ENCODE data around the gene ST14. TPM values are rescaled to one million over a fixed set of nuclear protein-coding genes. Genes with fewer than 3 reads are reported as not detected.

The ST14 gene
- total RNA-seq, 1 experiment from 2014 or later = 141 TPM

DNA sequence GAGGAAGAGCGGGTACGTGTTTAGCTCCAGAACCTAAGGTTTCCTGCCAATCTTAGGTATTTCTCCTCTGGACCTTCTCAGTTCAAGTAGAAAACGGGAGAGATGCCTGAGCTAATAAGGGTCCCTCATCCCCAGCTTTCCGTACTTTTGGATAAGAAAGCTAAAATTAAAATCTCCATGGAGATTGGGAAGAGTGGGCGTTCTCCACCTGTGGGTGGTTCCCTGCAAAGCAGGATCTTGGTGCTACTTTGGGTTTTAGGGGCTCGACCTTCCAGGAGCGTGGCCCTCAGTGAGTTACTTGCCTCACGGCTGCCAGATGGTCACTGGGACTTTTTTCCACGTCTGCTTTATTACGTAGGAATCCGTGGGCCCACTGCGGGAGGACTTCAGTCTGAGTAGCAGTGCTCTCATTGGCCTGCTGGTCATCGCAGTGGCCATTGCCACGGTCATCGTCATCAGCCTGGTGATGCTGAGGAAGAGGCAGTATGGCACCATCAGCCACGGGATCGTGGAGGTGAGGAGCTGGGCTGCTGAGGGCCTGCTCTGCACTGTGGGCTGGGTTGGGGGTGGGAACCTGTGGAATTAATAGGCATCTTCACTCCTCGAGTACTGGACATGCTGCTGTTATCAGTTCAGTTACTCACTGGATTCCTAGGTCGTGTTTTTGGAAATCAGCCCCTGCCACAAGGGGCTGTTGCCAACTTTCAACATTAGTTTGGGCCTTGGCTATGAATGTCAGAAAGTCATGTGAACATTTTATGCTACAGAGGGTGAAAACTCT, 17.8 kb upstream of the ST14 start:
- H3K9me2 ChIP-seq (ENCODE audit: insufficient read depth) = no peaks in the 10 kb centered on the region
- H3K4me2 ChIP-seq = no peak overlapping the region
- peaks cover 42% of the 10 kb centered on the region for H3F3A ChIP-seq (ENCODE audit: insufficient read depth, low read depth)
- no TSS peak for BruUV-seq (replicated peaks)
- no peak overlapping the region for H3K4me3 ChIP-seq
- H3K4me1 ChIP-seq (replicated peaks; ENCODE audit: insufficient read depth) = peaks cover 21% of the 10 kb centered on the region
- ChIA-PET CTCF (no interaction called here), POLR2A (ENCODE audit: unreplicated experiment) (no interaction called here)
- no peaks in the 10 kb centered on the region for H3K9me3 ChIP-seq (ENCODE audit: insufficient read depth, low read depth)
- intact Hi-C loops (cut with micrococcal nuclease; ENCODE audit: unreplicated experiment) = no loop called here
- H3K36me3 ChIP-seq (ENCODE audit: low read depth) = peaks cover 14% of the 10 kb centered on the region
- H2AFZ ChIP-seq = no peak overlapping the region
- H3K27me3 ChIP-seq (ENCODE audit: insufficient read depth, low read depth) = no peaks in the 10 kb centered on the region
- no peak for DNase-seq
- H4K20me1 ChIP-seq (ENCODE audit: insufficient read depth) = no peaks in the 10 kb centered on the region; the same call in 1 of the 2 replicates
- no peaks in the 10 kb centered on the region for H3K79me2 ChIP-seq (ENCODE audit: low read depth)
- no peak overlapping the region for H3K27ac ChIP-seq
- TF ChIP-seq EZH2 (IDR thresholded peaks at IDR 0.05; ENCODE audit: low read depth) = no peak
- TF ChIP-seq, protein P1, sequence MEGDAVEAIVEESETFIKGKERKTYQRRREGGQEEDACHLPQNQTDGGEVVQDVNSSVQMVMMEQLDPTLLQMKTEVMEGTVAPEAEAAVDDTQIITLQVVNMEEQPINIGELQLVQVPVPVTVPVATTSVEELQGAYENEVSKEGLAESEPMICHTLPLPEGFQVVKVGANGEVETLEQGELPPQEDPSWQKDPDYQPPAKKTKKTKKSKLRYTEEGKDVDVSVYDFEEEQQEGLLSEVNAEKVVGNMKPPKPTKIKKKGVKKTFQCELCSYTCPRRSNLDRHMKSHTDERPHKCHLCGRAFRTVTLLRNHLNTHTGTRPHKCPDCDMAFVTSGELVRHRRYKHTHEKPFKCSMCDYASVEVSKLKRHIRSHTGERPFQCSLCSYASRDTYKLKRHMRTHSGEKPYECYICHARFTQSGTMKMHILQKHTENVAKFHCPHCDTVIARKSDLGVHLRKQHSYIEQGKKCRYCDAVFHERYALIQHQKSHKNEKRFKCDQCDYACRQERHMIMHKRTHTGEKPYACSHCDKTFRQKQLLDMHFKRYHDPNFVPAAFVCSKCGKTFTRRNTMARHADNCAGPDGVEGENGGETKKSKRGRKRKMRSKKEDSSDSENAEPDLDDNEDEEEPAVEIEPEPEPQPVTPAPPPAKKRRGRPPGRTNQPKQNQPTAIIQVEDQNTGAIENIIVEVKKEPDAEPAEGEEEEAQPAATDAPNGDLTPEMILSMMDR (conservative IDR thresholded peaks at IDR 0.05) = no peak

DNA sequence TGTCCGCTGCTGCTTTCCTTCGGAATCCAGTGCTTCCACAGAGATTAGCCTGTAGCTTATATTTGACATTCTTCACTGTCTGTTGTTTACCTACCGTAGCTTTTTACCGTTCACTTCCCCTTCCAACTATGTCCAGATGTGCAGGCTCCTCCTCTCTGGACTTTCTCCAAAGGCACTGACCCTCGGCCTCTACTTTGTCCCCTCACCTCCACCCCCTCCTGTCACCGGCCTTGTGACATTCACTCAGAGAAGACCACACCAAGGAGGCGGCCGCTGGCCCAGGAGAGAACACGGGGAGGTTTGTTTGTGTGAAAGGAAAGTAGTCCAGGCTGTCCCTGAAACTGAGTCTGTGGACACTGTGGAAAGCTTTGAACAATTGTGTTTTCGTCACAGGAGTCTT, 15.4 kb upstream of the ST14 start:
- Histone ChIP-seq H3K4me2 (no peak overlapping the region), H3K79me2 (ENCODE audit: low read depth) (0 out of 2 replicates have a peak, but pooled peaks cover 4% of the 10 kb centered on the region), H3K36me3 (ENCODE audit: low read depth) (peaks cover 10% of the 10 kb centered on the region), H3F3A (ENCODE audit: insufficient read depth, low read depth) (peaks cover 53% of the 10 kb centered on the region), H3K27ac (peak overlapping the region; percentile 98), H3K4me3 (no peak overlapping the region), H2AFZ (no peak overlapping the region), H3K9me2 (ENCODE audit: insufficient read depth) (no peaks in the 10 kb centered on the region), H3K9me3 (ENCODE audit: insufficient read depth, low read depth) (no peaks in the 10 kb centered on the region), H3K4me1 (replicated peaks; ENCODE audit: insufficient read depth) (peaks cover 37% of the 10 kb centered on the region), H4K20me1 (ENCODE audit: insufficient read depth) (no peaks in the 10 kb centered on the region; the same call in 1 of the 2 replicates), H3K27me3 (ENCODE audit: insufficient read depth, low read depth) (no peaks in the 10 kb centered on the region)
- no peak for DNase-seq
- TF ChIP-seq EZH2 (IDR thresholded peaks at IDR 0.05; ENCODE audit: low read depth) = no peak
- TF ChIP-seq, protein P1 (conservative IDR thresholded peaks at IDR 0.05) = no peak
- ChIA-PET CTCF (interaction anchor here (0.7 kb wide), 1 partner anchor 223 kb away, joined by 4 read pairs; no protein-coding TSS in a partner anchor), POLR2A (ENCODE audit: unreplicated experiment) (no interaction called here)
- TSS peak; percentile 16 for BruUV-seq (replicated peaks)
- intact Hi-C loops (cut with micrococcal nuclease; ENCODE audit: unreplicated experiment) = no loop called here

DNA sequence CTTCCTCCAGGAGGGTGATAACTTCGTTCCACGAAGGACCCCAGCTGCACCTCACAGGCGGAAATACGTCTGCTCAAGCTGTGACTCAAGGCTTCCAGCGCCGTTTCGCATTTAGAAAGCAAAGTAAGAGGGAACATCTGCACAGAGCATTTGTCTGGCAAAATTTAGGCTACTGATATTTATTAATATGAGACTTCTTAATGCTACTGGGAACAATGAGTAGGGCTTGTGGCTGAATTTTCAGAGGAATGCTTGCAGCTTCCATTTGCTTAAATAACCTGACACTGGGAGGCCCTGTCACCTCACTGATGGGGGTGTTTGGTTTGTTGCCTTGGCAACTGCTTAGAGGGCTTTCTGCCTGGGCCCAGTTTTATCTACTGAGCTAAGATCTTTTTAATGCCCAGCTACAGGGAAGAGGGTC, 14.7 kb upstream of the ST14 start:
- Histone ChIP-seq H2AFZ (no peak overlapping the region), H3K9me2 (ENCODE audit: insufficient read depth) (no peaks in the 10 kb centered on the region), H3K79me2 (ENCODE audit: low read depth) (0 out of 2 replicates have a peak, but pooled peaks cover 4% of the 10 kb centered on the region), H3K9me3 (ENCODE audit: insufficient read depth, low read depth) (no peaks in the 10 kb centered on the region), H3K4me3 (no peak overlapping the region), H3K27ac (peak overlapping the region; percentile 98), H3K4me1 (replicated peaks; ENCODE audit: insufficient read depth) (peaks cover 37% of the 10 kb centered on the region), H3K36me3 (ENCODE audit: low read depth) (peaks cover 10% of the 10 kb centered on the region), H3K4me2 (peak overlapping the region; percentile 43), H4K20me1 (ENCODE audit: insufficient read depth) (no peaks in the 10 kb centered on the region), H3K27me3 (ENCODE audit: insufficient read depth, low read depth) (no peaks in the 10 kb centered on the region), H3F3A (ENCODE audit: insufficient read depth, low read depth) (peaks cover 46% of the 10 kb centered on the region)
- no TSS peak for BruUV-seq (replicated peaks)
- DNase-seq = peak in 1 of 2 experiments; percentile 52
- intact Hi-C loops (cut with micrococcal nuclease; ENCODE audit: unreplicated experiment) = no loop called here
- ChIA-PET CTCF (no interaction called here), POLR2A (ENCODE audit: unreplicated experiment) (no interaction called here)
- TF ChIP-seq, protein P1 (conservative IDR thresholded peaks at IDR 0.05) = no peak
- TF ChIP-seq EZH2 (IDR thresholded peaks at IDR 0.05; ENCODE audit: low read depth) = no peak
